ENCODE results near the gene CCR5. TPM values are rescaled to one million over a fixed set of nuclear protein-coding genes. Genes with fewer than 3 reads are reported as not detected.

Gene CCR5
- total and polyA plus RNA-seq, 4 donors, result 0.06 to 0.75 (median 0.37) TPM

GRCh38 chr3:46356276-46356675, 14.5 kb upstream of the CCR5 start:
- H3K27ac ChIP-seq (ENCODE audit: low read depth in 1 of 2, low read length in 2 of 2), result no peak overlapping the region
- H3K9ac ChIP-seq (ENCODE audit: low read depth in 1 of 2, low read length in 2 of 2), result no peak overlapping the region
- TF ChIP-seq HNF4G (IDR thresholded peaks at IDR 0.05) (no peak), FOXA1 (IDR thresholded peaks at IDR 0.05) (no peak), EGR1 (IDR thresholded peaks at IDR 0.05; ENCODE audit: low read depth in 2 of 2) (no peak), REST (IDR thresholded peaks at IDR 0.05) (no peak), JUND (IDR thresholded peaks at IDR 0.05) (no peak), ATF3 (IDR thresholded peaks at IDR 0.05) (no peak), NR2F2 (IDR thresholded peaks at IDR 0.05) (no peak)
- TF ChIP-seq, protein P1, sequence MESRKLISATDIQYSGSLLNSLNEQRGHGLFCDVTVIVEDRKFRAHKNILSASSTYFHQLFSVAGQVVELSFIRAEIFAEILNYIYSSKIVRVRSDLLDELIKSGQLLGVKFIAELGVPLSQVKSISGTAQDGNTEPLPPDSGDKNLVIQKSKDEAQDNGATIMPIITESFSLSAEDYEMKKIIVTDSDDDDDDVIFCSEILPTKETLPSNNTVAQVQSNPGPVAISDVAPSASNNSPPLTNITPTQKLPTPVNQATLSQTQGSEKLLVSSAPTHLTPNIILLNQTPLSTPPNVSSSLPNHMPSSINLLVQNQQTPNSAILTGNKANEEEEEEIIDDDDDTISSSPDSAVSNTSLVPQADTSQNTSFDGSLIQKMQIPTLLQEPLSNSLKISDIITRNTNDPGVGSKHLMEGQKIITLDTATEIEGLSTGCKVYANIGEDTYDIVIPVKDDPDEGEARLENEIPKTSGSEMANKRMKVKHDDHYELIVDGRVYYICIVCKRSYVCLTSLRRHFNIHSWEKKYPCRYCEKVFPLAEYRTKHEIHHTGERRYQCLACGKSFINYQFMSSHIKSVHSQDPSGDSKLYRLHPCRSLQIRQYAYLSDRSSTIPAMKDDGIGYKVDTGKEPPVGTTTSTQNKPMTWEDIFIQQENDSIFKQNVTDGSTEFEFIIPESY (IDR thresholded peaks at IDR 0.05), result no peak
- TF ChIP-seq, protein P2, sequence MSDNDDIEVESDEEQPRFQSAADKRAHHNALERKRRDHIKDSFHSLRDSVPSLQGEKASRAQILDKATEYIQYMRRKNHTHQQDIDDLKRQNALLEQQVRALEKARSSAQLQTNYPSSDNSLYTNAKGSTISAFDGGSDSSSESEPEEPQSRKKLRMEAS (IDR thresholded peaks at IDR 0.05), result no peak
- H3K4me1 ChIP-seq (ENCODE audit: control insufficient read depth in 4 of 4, insufficient read depth in 4 of 4, low read length in 3 of 4), result peaks cover 0 to 3% (median 0%) of the 10 kb centered on the region in 4 donors
- 54% methylated on average over 3 of the region's 3 CpGs for WGBS
- H3K27me3 ChIP-seq (ENCODE audit: control insufficient read depth in 4 of 4, insufficient read depth in 4 of 4, low read length in 3 of 4), result peaks cover 0 to 3% (median 0%) of the 10 kb centered on the region in 4 donors
- no peak overlapping the region for H3K4me3 ChIP-seq (ENCODE audit: low read depth in 1 of 3, low read length in 3 of 3)
- no peaks in the 10 kb centered on the region for H3K36me3 ChIP-seq (ENCODE audit: control insufficient read depth in 4 of 4, insufficient read depth in 3 of 4, low read depth in 1 of 4, low read length in 3 of 4)
- no peak for DNase-seq (ENCODE audit: low spot score)
- H3K9me3 ChIP-seq (ENCODE audit: control insufficient read depth in 4 of 4, low read length in 3 of 4), result no peaks in the 10 kb centered on the region

DNA sequence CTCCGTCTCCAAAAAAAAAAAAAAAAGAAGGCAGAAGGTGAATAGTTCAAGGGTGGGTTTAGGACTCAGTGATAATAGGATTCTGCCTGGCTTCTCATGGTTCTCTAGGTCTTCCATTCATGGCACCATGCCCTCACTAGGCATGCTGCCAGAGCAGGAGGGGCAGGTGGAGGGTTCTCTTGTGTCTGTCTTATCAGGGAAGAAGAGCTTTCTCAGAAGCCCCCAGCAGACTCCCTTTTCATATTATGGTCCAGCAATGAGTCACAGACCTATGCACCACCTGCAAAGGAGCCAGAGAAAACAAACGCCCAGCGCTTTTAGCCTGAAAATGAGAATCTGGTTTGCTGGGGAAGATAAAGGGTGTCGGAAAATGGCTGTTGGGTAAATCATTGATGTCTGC, 13.8 kb upstream of the CCR5 start:
- no peaks in the 10 kb centered on the region for H3K9me3 ChIP-seq (ENCODE audit: control insufficient read depth in 4 of 4, low read length in 3 of 4)
- no peak overlapping the region for H3K27ac ChIP-seq (ENCODE audit: low read depth in 1 of 2, low read length in 2 of 2)
- no peak overlapping the region for H3K4me3 ChIP-seq (ENCODE audit: low read depth in 1 of 3, low read length in 3 of 3)
- peaks cover 0 to 3% (median 0%) of the 10 kb centered on the region in 4 donors for H3K27me3 ChIP-seq (ENCODE audit: control insufficient read depth in 4 of 4, insufficient read depth in 4 of 4, low read length in 3 of 4)
- H3K36me3 ChIP-seq (ENCODE audit: control insufficient read depth in 4 of 4, insufficient read depth in 3 of 4, low read depth in 1 of 4, low read length in 3 of 4), result no peaks in the 10 kb centered on the region
- 73% methylated on average over 4 of the region's 4 CpGs for WGBS
- H3K9ac ChIP-seq (ENCODE audit: low read depth in 1 of 2, low read length in 2 of 2), result no peak overlapping the region
- H3K4me1 ChIP-seq (ENCODE audit: control insufficient read depth in 4 of 4, insufficient read depth in 4 of 4, low read length in 3 of 4), result peaks cover 0 to 3% (median 0%) of the 10 kb centered on the region in 4 donors
- TF ChIP-seq, protein P2 (IDR thresholded peaks at IDR 0.05), result no peak
- TF ChIP-seq GABPA (IDR thresholded peaks at IDR 0.05 in 1 of 2, conservative IDR thresholded peaks at IDR 0.05 in 1 of 2) (no peak), RXRA (IDR thresholded peaks at IDR 0.05) (no peak), RAD21 (IDR thresholded peaks at IDR 0.05) (no peak), NR2F2 (IDR thresholded peaks at IDR 0.05) (no peak), CTCF (IDR thresholded peaks at IDR 0.05; ENCODE audit: low read depth, low read length, missing input control) (no peak), HNF4A (conservative IDR thresholded peaks at IDR 0.05) (no peak), JUND (IDR thresholded peaks at IDR 0.05) (no peak), EGR1 (IDR thresholded peaks at IDR 0.05; ENCODE audit: low read depth in 2 of 2) (no peak), ATF3 (IDR thresholded peaks at IDR 0.05) (no peak), FOXA1 (IDR thresholded peaks at IDR 0.05) (no peak), YY1 (IDR thresholded peaks at IDR 0.05) (no peak), TAF1 (conservative IDR thresholded peaks at IDR 0.05) (no peak), REST (IDR thresholded peaks at IDR 0.05) (no peak), HNF4G (IDR thresholded peaks at IDR 0.05) (no peak), FOXA2 (IDR thresholded peaks at IDR 0.05) (no peak)
- TF ChIP-seq, protein P1 (IDR thresholded peaks at IDR 0.05), result no peak
- no peak for DNase-seq (ENCODE audit: low spot score)
